Measurements from ENCODE around the gene CCDC181.

Gene CCDC181

GRCh38 chr1:169395955-169396354 is 31.3 kb downstream of the CCDC181 start:
- no peak for DNase-seq (ENCODE audit: low read depth)

- no peak for DNase-seq (ENCODE audit: low read depth)
Observed at GRCh38 chr1:169392406-169392805, 34.9 kb downstream of the CCDC181 start.

- DNase-seq (ENCODE audit: low read depth): no peak
Observed at GRCh38 chr1:169390303-169390702, 37.0 kb downstream of the CCDC181 start.

- no peak for DNase-seq (ENCODE audit: low read depth)
Observed at GRCh38 chr1:169387399-169387798, 39.9 kb downstream of the CCDC181 start.

- DNase-seq (ENCODE audit: low read depth): no peak
Observed at GRCh38 chr1:169383449-169383848, 43.8 kb downstream of the CCDC181 start.

- DNase-seq (ENCODE audit: low read depth): no peak
Observed at GRCh38 chr1:169381162-169381561, 46.1 kb downstream of the CCDC181 start.

- no peak for DNase-seq (ENCODE audit: low read depth)
Observed at GRCh38 chr1:169371404-169371803, 55.9 kb downstream of the CCDC181 start.

- DNase-seq (ENCODE audit: low read depth): no peak
Observed at GRCh38 chr1:169368406-169368769, 58.9 kb downstream of the CCDC181 start.

GRCh38 chr1:169367686-169368405 is 59.4 kb downstream of the CCDC181 start, which contains the start of the genes BLZF1 and NME7:
Gene BLZF1 (plus strand): TSS chr1:169368195. CDS start chr1:169369523, 1,328 bp downstream.
Gene NME7 (minus strand): TSS chr1:169367797. CDS start chr1:169367710, 87 bp downstream.
- DNase-seq (ENCODE audit: low read depth): peak; percentile 93

- DNase-seq (ENCODE audit: low read depth): no peak
Observed at GRCh38 chr1:169367096-169367685, 60.1 kb downstream of the CCDC181 start.

GRCh38 chr1:169364948-169365347 is 62.3 kb downstream of the CCDC181 start:
- DNase-seq (ENCODE audit: low read depth): no peak

- peak; percentile 28 for DNase-seq (ENCODE audit: low read depth)
Observed at GRCh38 chr1:169363046-169363730, 64.1 kb downstream of the CCDC181 start.

GRCh38 chr1:169361281-169361680 is 66.0 kb downstream of the CCDC181 start:
- DNase-seq (ENCODE audit: low read depth): no peak

- no peak for DNase-seq (ENCODE audit: low read depth)
Observed at GRCh38 chr1:169360415-169360814, 66.9 kb downstream of the CCDC181 start.

- peak; percentile 26 for DNase-seq (ENCODE audit: low read depth)
Observed at GRCh38 chr1:169348383-169349036, 78.8 kb downstream of the CCDC181 start.

GRCh38 chr1:169347688-169348382 is 79.4 kb downstream of the CCDC181 start:
- no peak for DNase-seq (ENCODE audit: low read depth)

- DNase-seq (ENCODE audit: low read depth): no peak
Observed at GRCh38 chr1:169346036-169346589, 81.2 kb downstream of the CCDC181 start.

GRCh38 chr1:169345511-169345910 is 81.8 kb downstream of the CCDC181 start:
- DNase-seq (ENCODE audit: low read depth): no peak
